HepG2 (cell line): Measurements from ENCODE around the gene GPER1. TPM values are rescaled to one million over a fixed set of nuclear protein-coding genes. Genes with fewer than 3 reads are reported as not detected.
A peak's percentile ranks its signal among the peaks of the same experiment; 100 is the strongest.

ENCODE experiments used
- ATAC-seq: fragments of 200-7000 bp; cut with Tn5 transposase; 3 replicates; pipeline ENCODE4 v1.9.1; 2020; ENCODE audit warnings: mild to moderate bottlenecking, moderate library complexity
- BruUV-seq: library from RNA; stranded (reverse); fragments of 400-500 nt; replicated peaks from 2 replicates; lab custom pipeline; 2021; lab: Mats Ljungman, UMichigan
- CTCF ChIA-PET: fragments of 300-600 bp; formaldehyde crosslinking; extraction: SDS; loops from one replicate; lab custom pipeline; 2021; ENCODE audit warnings: low total read pairs, inconsistent platforms, low intra/inter-chr PET ratio; lab: Yijun Ruan, JAX
- POLR2A ChIA-PET: fragments of 350-600 bp; sonication (Branson Sonifier 250); formaldehyde crosslinking; loops from one replicate; lab custom pipeline; 2020; ENCODE audit warnings: antibody characterized with exemption, inconsistent platforms; lab: Yijun Ruan, JAX
- DNase-seq: peaks from one replicate; pipeline ENCODE4 v3.0.0-alpha.2; 2015; ENCODE audit warnings: low spot score
- FAIRE-seq: peaks from 3 replicates; lab custom pipeline; 2011; peaks lifted over from hg19 to GRCh38; lab: Jason Lieb, UNC
- H2AFZ ChIP-seq: one replicate; pipeline ENCODE4 v1.6.1; 2011; ENCODE audit warnings: low read length, inconsistent platforms
- H3K27ac ChIP-seq: fragments of 300-600 bp; 3 replicates; pipeline ENCODE4 v1.8.0; 2011; ENCODE audit warnings: mixed run types, mild to moderate bottlenecking, mixed read lengths, low read length, inconsistent platforms; ENCODE audit not compliant: insufficient read depth; ENCODE audit errors: extremely low read length
- H3K27me3 ChIP-seq, 2 experiments: fragments of 200-600 bp in 1 of 2; 2 replicates in 1 of 2; 3 replicates in 1 of 2; pipeline versions ENCODE4 v1.6.0 to v1.8.0; 2011; ENCODE audit warnings: low read length in 2 of 2, mild to moderate bottlenecking in 2 of 2, moderate library complexity in 2 of 2, inconsistent platforms in 1 of 2; ENCODE audit not compliant: insufficient read depth in 2 of 2, control insufficient read depth in 1 of 2
- H3K36me3 ChIP-seq, 2 experiments: fragments of 200-600 bp in 1 of 2; replicated peaks in 1 of 2; 2 replicates in 1 of 2; 3 replicates in 1 of 2; pipeline versions ENCODE4 v1.5.1 to v1.8.0; 2011; ENCODE audit warnings: low read length in 2 of 2, inconsistent platforms in 1 of 2; ENCODE audit not compliant: insufficient read depth in 2 of 2, control insufficient read depth in 1 of 2
- H3K4me1 ChIP-seq: 2 replicates; pipeline ENCODE4 v1.5.1; 2012; ENCODE audit warnings: low read length, inconsistent platforms; ENCODE audit not compliant: insufficient read depth
- H3K4me2 ChIP-seq: 2 replicates; pipeline ENCODE4 v1.6.0; 2011; ENCODE audit warnings: low read depth, low read length, inconsistent platforms
- H3K4me3 ChIP-seq, 3 experiments: fragments of 200-600 bp in 1 of 3; sonication (generic), shearing (Covaris generic) in 1 of 3; replicated peaks in 1 of 3; 2 replicates each; pipeline ENCODE4 v1.5.1; 2011 to 2016; ENCODE audit warnings: low read length in 3 of 3, inconsistent platforms in 2 of 3, low read depth in 2 of 3, mild to moderate bottlenecking in 2 of 3, control low read depth in 1 of 3, mixed read lengths in 1 of 3; ENCODE audit not compliant: insufficient read depth in 1 of 3
- H3K79me2 ChIP-seq: one replicate; pipeline ENCODE4 v1.6.1; 2011; ENCODE audit warnings: low read length, inconsistent platforms; ENCODE audit not compliant: insufficient read depth
- H3K9ac ChIP-seq: 2 replicates; pipeline ENCODE4 v1.6.0; 2011; ENCODE audit warnings: mild to moderate bottlenecking, low read depth, low read length, inconsistent platforms; ENCODE audit not compliant: insufficient read depth
- H3K9me3 ChIP-seq: 2 replicates; pipeline ENCODE4 v1.5.1; 2012; ENCODE audit warnings: mild to moderate bottlenecking, low read length
- H4K20me1 ChIP-seq: 2 replicates; pipeline ENCODE4 v1.6.0; 2011; ENCODE audit warnings: inconsistent platforms, mild to moderate bottlenecking, low read length, moderate library complexity; ENCODE audit not compliant: insufficient read depth
- ATF7 ChIP-seq, 2 experiments: fragments of 450-650 bp in 1 of 2; sonication (generic) in 1 of 2; formaldehyde crosslinking in 1 of 2; IDR thresholded peaks; 2 replicates each; pipeline versions ENCODE4 v1.4.0 to v1.6.1; 2016 to 2020; ENCODE audit warnings: antibody characterized with exemption in 1 of 2, mild to moderate bottlenecking in 1 of 2, missing genetic modification reagents in 1 of 2
- CREB1 ChIP-seq, 2 experiments: fragments of 450-650 bp in 1 of 2; IDR thresholded peaks; 2 replicates each; pipeline ENCODE4 v1.6.1; 2016 to 2017; ENCODE audit warnings: control low read depth in 1 of 2, mild to moderate bottlenecking in 1 of 2, missing compliant biosample characterization in 1 of 2, missing genetic modification characterization in 1 of 2
- ZNF264 ChIP-seq: sonication (generic); formaldehyde crosslinking; IDR thresholded peaks from 2 replicates; pipeline ENCODE4 v1.4.0; 2020; ENCODE audit warnings: missing genetic modification reagents
- WGBS: methylation state at CpG from one replicate; pipeline ENCODE4 v1.1.6; 2017; ENCODE audit warnings: low lambda C conversion rate; 5-methylcytosine and 5-hydroxymethylcytosine counted together
- in situ Hi-C: cut with HindIII; loops from 2 replicates; pipeline ENCODE4 v1.10.0; 2017; ENCODE audit warnings: low pct_unique_long_range_greater_than_20kb; ENCODE audit not compliant: extremely low pct_ligation_motif_present
- intact Hi-C: fragments of 100-400 bp; cut with micrococcal nuclease; formaldehyde crosslinking; loops from one replicate; pipeline ENCODE4 v1.10.0; 2022; ENCODE audit not compliant: unreplicated experiment
- polyA plus RNA-seq, 8 experiments: library from polyadenylated mRNA; depleted of rRNA in 3 of 8; stranded (reverse) in 7 of 8; unstranded in 1 of 8; fragments of >200 nt; fragmentation: Illumina TruSeq in 4 of 8; extraction: Trizol in 4 of 8; gene quantifications; 2 replicates each; pipeline versions ENCODE4 v1.2.1 to v1.2.3, GENCODE V29; 2011 to 2016; ENCODE audit warnings: low read depth in 4 of 8, missing spikeins in 1 of 8, mixed read lengths in 1 of 8; ENCODE audit not compliant: insufficient read depth in 1 of 8
- total RNA-seq, 5 experiments: library from RNA; depleted of rRNA; stranded (reverse); fragments of >200 nt; fragmentation: Illumina TruSeq; extraction: Trizol; gene quantifications; 2 replicates each; pipeline ENCODE4 v1.2.3, GENCODE V29; 2016; ENCODE audit warnings: low read depth in 1 of 5
- TF ChIP-seq, protein P1 (sequence below): sonication (generic); formaldehyde crosslinking; IDR thresholded peaks from 2 replicates; pipeline ENCODE4 v1.8.1; 2022; ENCODE audit warnings: low read depth, mild to moderate bottlenecking, missing genetic modification reagents

The GPER1 gene
- total and polyA plus RNA-seq, 2 of the 13 experiments (the other 11 are each of a cell fraction or from before 2014, with no cell fraction given): 12.7 to 19.7 TPM

DNA sequence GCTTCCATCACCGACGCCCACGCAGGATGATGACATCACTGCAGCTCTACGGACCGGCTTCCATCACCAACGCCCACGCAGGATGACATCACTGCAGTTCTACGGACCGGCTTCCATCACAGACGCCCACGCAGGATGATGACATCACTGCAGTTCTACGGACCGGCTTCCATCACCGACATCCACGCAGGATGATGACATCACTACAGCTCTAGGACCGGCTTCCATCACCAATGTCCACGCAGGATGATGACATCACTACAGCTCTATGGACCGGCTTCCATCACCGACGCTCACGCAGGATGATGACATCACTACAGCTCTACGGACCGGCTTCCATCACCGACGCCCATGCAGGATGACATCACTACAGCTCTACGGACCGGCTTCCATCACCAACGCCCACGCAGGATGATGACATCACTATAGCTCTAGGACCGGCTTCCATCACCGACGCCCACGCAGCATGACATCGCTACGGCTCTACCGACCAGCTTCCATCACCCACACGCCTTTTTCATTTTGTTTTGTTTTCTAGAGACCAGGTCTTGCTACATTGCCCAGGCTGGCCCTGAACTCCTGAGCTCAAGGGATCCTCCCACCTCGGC is 29.5 kb downstream of the GPER1 start:
- Histone ChIP-seq H3K79me2 (peaks cover 24% of the 10 kb centered on the region), H2AFZ (no peak overlapping the region), H3K4me3 (no peak overlapping the region), H3K36me3 (peaks cover 10 to 26% of the 10 kb centered on the region in 2 experiments; a peak in 3 of 5 replicates), H3K27me3 (no peaks in the 10 kb centered on the region), H3K27ac (no peak overlapping the region), H3K4me1 (no peaks in the 10 kb centered on the region), H3K4me2 (no peak overlapping the region), H4K20me1 (no peaks in the 10 kb centered on the region), H3K9ac (no peak overlapping the region), H3K9me3 (no peaks in the 10 kb centered on the region)
- TF ChIP-seq, protein P1, sequence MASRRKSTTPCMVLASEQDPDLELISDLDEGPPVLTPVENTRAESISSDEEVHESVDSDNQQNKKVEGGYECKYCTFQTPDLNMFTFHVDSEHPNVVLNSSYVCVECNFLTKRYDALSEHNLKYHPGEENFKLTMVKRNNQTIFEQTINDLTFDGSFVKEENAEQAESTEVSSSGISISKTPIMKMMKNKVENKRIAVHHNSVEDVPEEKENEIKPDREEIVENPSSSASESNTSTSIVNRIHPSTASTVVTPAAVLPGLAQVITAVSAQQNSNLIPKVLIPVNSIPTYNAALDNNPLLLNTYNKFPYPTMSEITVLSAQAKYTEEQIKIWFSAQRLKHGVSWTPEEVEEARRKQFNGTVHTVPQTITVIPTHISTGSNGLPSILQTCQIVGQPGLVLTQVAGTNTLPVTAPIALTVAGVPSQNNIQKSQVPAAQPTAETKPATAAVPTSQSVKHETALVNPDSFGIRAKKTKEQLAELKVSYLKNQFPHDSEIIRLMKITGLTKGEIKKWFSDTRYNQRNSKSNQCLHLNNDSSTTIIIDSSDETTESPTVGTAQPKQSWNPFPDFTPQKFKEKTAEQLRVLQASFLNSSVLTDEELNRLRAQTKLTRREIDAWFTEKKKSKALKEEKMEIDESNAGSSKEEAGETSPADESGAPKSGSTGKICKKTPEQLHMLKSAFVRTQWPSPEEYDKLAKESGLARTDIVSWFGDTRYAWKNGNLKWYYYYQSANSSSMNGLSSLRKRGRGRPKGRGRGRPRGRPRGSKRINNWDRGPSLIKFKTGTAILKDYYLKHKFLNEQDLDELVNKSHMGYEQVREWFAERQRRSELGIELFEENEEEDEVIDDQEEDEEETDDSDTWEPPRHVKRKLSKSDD: peak; percentile 23; the same call in 1 of the 2 replicates
- TF ChIP-seq ATF7 (IDR thresholded peaks at IDR 0.05) (peak; percentile 96), ATF7 (CRISPR knock-in tag; IDR thresholded peaks at IDR 0.05) (no peak), CREB1 (IDR thresholded peaks at IDR 0.05) (peak; percentile 92), CREB1 (CRISPR knock-in tag; IDR thresholded peaks at IDR 0.05) (0 out of 2 replicates have a peak, but pooled peaks have one; percentile 20), ZNF264 (CRISPR knock-in tag) (no peak)
- ChIA-PET POLR2A (no interaction called here), CTCF (no interaction called here)
- WGBS: 95% methylated on average over 38 of the region's 38 CpGs
- FAIRE-seq (no peak), ATAC-seq (no peak), DNase-seq (no peak)
- BruUV-seq: no TSS peak
- in situ Hi-C loops: no loop called here
- intact Hi-C loops: no loop called here
